OCI-LY7 (cell line): ENCODE results near the gene UBE2C. TPM values are rescaled to one million over a fixed set of nuclear protein-coding genes. Genes with fewer than 3 reads are reported as not detected.

ENCODE experiments used
- BruUV-seq: library from RNA; stranded (reverse); fragments of 400-500 nt; replicated peaks from 2 replicates; lab custom pipeline; 2021; lab: Mats Ljungman, UMichigan
- CTCF ChIA-PET: fragments of 300-600 bp; sonication (Branson Sonifier 250); formaldehyde crosslinking; loops from one replicate; lab custom pipeline; 2022; ENCODE audit warnings: antibody characterized with exemption; ENCODE audit not compliant: unreplicated experiment; lab: Charles Lee
- POLR2A ChIA-PET: fragments of 300-600 bp; sonication (Branson Sonifier 250); formaldehyde crosslinking; loops from one replicate; lab custom pipeline; 2022; ENCODE audit warnings: antibody characterized with exemption; lab: Charles Lee
- DNase-seq: peaks from one replicate; pipeline ENCODE4 v3.0.0-alpha.2; 2015; ENCODE audit warnings: low spot score
- H2AFZ ChIP-seq: fragments of 200-600 bp; sonication (generic), shearing (Covaris generic); 2 replicates; pipeline ENCODE4 v1.6.1; 2014; ENCODE audit warnings: mild to moderate bottlenecking, antibody characterized with exemption, low read length, moderate library complexity
- H3K27ac ChIP-seq: fragments of 200-600 bp; sonication (generic); 2 replicates; pipeline ENCODE4 v1.5.1; 2014; ENCODE audit warnings: mixed run types, low read depth, mild to moderate bottlenecking, moderate library complexity, low read length, inconsistent platforms; ENCODE audit not compliant: poor library complexity, severe bottlenecking
- H3K36me3 ChIP-seq: fragments of 200-600 bp; sonication (generic); 2 replicates; pipeline ENCODE4 v1.6.1; 2014; ENCODE audit warnings: mild to moderate bottlenecking, antibody characterized with exemption, low read length, moderate library complexity, mixed read lengths; ENCODE audit not compliant: insufficient read depth
- H3K4me1 ChIP-seq: fragments of 200-600 bp; sonication (generic); 2 replicates; pipeline ENCODE4 v1.5.1; 2014; ENCODE audit warnings: mild to moderate bottlenecking, low read length; ENCODE audit not compliant: insufficient read depth, poor library complexity, severe bottlenecking
- H3K4me2 ChIP-seq: fragments of 200-600 bp; sonication (generic); 2 replicates; pipeline ENCODE4 v1.6.1; 2014; ENCODE audit warnings: mild to moderate bottlenecking, low read length
- H3K4me3 ChIP-seq: fragments of 200-600 bp; sonication (generic); 2 replicates; pipeline ENCODE4 v1.5.1; 2014; ENCODE audit warnings: mild to moderate bottlenecking, low read depth, low read length; ENCODE audit not compliant: poor library complexity, severe bottlenecking
- H3K79me2 ChIP-seq: fragments of 200-600 bp; sonication (generic); 2 replicates; pipeline ENCODE4 v1.6.1; 2016; ENCODE audit warnings: low read depth, mild to moderate bottlenecking, low read length, moderate library complexity, mixed read lengths; ENCODE audit not compliant: insufficient read depth
- H3K9me2 ChIP-seq: fragments of 200-600 bp; sonication (generic); 2 replicates; pipeline ENCODE4 v1.6.1; 2016; ENCODE audit warnings: mild to moderate bottlenecking, low read length, mixed read lengths; ENCODE audit not compliant: insufficient read depth
- H3K9me3 ChIP-seq: fragments of 200-600 bp; sonication (generic); 2 replicates; pipeline ENCODE4 v1.6.1; 2014; ENCODE audit warnings: mild to moderate bottlenecking, mixed run types, low read length, mixed read lengths
- H4K20me1 ChIP-seq: fragments of 200-600 bp; sonication (generic); 2 replicates; pipeline ENCODE4 v1.6.1; 2014; ENCODE audit warnings: mild to moderate bottlenecking, antibody characterized with exemption, low read length, moderate library complexity, mixed read lengths; ENCODE audit not compliant: insufficient read depth
- EZH2phosphoT487 ChIP-seq: fragments of 200-600 bp; sonication (generic); IDR thresholded peaks from 2 replicates; pipeline ENCODE4 v1.6.1; 2018; ENCODE audit warnings: low read depth, borderline replicate concordance, mild to moderate bottlenecking, mixed run types, antibody characterized with exemption, low read length, moderate library complexity, mixed read lengths
- intact Hi-C: fragments of 100-400 bp; cut with micrococcal nuclease; formaldehyde crosslinking; loops from one replicate; pipeline ENCODE4 v1.10.0; 2022; ENCODE audit not compliant: unreplicated experiment
- total RNA-seq, 2 experiments: library from RNA; depleted of rRNA in 1 of 2; stranded (reverse); fragments of >200 nt in 1 of 2; shearing (Covaris generic) in 1 of 2; gene quantifications; 2 replicates each; pipeline ENCODE4 v1.2.3, GENCODE V29; 2014 to 2022
- TF ChIP-seq, protein P1 (sequence below): fragments of 200-600 bp; sonication (generic); conservative IDR thresholded peaks from 2 replicates; pipeline ENCODE4 v1.5.1; 2014; ENCODE audit warnings: mild to moderate bottlenecking, antibody characterized with exemption, low read length, moderate library complexity, mixed read lengths

UBE2C gene
- total RNA-seq, 2 experiments from 2014 or later, result 222 to 269 TPM

DNA sequence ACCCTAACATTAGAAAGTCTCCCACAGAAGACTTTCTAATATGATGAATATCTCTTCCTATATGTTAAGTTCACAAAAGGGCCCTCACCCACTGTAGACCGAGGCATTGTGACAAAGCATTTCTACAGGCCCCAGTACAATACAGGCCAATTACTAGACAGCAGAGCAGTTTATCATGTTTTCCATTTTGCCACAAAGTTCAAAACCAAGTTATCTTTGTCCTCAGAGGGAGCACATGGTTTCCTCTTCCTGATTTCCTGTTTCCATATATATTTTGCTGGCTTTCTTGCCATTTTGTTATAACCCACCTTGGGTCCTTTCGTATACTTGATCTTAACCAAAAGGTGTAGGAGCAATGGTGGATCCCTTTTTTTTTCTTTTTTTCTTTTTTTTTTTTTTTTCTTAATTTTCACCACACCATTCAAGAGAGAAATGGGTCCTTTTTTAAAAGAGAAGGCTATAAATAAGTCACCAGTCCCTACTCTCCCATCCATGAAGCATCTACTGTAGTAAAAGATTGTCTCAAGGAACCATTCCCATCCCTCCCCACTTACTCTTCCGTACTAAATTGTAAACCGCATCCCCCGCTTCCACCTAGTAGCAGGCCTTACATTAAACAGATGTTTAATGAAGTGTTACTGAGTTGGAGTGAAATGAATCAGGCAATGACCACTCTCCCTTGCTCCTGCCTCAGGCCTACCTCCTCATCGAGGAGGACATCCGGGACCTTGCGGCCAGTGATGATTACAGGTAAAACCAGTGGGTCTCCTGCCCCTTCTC lies 2.1 kb upstream of the UBE2C start:
- no peak for DNase-seq
- TF ChIP-seq, protein P1, sequence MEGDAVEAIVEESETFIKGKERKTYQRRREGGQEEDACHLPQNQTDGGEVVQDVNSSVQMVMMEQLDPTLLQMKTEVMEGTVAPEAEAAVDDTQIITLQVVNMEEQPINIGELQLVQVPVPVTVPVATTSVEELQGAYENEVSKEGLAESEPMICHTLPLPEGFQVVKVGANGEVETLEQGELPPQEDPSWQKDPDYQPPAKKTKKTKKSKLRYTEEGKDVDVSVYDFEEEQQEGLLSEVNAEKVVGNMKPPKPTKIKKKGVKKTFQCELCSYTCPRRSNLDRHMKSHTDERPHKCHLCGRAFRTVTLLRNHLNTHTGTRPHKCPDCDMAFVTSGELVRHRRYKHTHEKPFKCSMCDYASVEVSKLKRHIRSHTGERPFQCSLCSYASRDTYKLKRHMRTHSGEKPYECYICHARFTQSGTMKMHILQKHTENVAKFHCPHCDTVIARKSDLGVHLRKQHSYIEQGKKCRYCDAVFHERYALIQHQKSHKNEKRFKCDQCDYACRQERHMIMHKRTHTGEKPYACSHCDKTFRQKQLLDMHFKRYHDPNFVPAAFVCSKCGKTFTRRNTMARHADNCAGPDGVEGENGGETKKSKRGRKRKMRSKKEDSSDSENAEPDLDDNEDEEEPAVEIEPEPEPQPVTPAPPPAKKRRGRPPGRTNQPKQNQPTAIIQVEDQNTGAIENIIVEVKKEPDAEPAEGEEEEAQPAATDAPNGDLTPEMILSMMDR, result no peak
- TF ChIP-seq EZH2phosphoT487, result no peak
- Histone ChIP-seq H3K79me2 (peaks cover 24% of the 10 kb centered on the region), H3K4me1 (peaks cover 12% of the 10 kb centered on the region), H3K27ac (no peak overlapping the region), H4K20me1 (no peaks in the 10 kb centered on the region), H3K36me3 (peaks cover 90% of the 10 kb centered on the region), H3K9me2 (no peaks in the 10 kb centered on the region), H3K9me3 (peaks cover 10% of the 10 kb centered on the region; the same call in 1 of the 2 replicates), H3K4me2 (no peak overlapping the region), H3K4me3 (no peak overlapping the region), H2AFZ (no peak overlapping the region)
- intact Hi-C loops, result loop anchor here (5.0 kb wide), 1 partner anchor 162 kb away; the partner anchor contains the start of gene ZNF335
- BruUV-seq, result no TSS peak
- ChIA-PET CTCF (no interaction called here), POLR2A (no interaction called here)

DNA sequence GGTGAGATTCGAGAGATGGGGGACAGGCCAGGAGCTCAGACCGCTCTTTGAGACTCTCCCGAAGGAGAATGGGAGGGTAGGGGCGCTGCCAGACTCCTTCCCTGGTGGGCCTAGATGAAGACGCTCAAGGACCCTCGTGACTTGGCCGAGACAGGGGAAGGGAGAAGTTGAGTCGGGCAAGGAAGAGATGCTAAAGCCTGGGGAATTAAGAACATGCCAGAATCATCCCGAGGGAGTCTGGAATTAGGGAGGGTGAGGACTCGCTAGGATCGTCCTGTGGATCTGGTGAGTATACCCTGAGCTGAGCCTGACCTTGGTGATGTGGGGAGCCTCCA lies 529 bp downstream of the UBE2C start:
- Histone ChIP-seq H3K4me2 (peak overlapping the region; percentile 65), H3K4me1 (peaks cover 19% of the 10 kb centered on the region), H2AFZ (peak overlapping the region; percentile 61; the same call in 1 of the 2 replicates), H3K79me2 (peaks cover 28% of the 10 kb centered on the region), H3K4me3 (peak overlapping the region; percentile 82), H3K27ac (peak overlapping the region; percentile 79), H4K20me1 (no peaks in the 10 kb centered on the region), H3K36me3 (peaks cover 94% of the 10 kb centered on the region), H3K9me3 (peaks cover 10% of the 10 kb centered on the region; the same call in 1 of the 2 replicates), H3K9me2 (no peaks in the 10 kb centered on the region)
- intact Hi-C loops, result loop anchor here (5.0 kb wide), 1 partner anchor 159 kb away; the partner anchor contains the start of gene ZNF335
- ChIA-PET POLR2A (interaction anchor here (1.1 to 1.3 kb wide), 2 partner anchors 45 to 68 kb away, joined by 4 to 7 read pairs; partner anchors contain the start of gene ZSWIM1), CTCF (interaction anchor here (0.8 to 1.4 kb wide), 2 partner anchors 13 to 157 kb away, joined by 3 to 4 read pairs; no protein-coding TSS in a partner anchor)
- no peak for DNase-seq
- TF ChIP-seq, protein P1, result no peak
- no peak for TF ChIP-seq EZH2phosphoT487
- no TSS peak for BruUV-seq
